ENCODE measurements around the gene ZNF594.

ZNF594 gene

GRCh38 chr17:5182597-5183409 is 8.9 kb downstream of the ZNF594 start:
- ATAC-seq = no peak
- no peak for TF ChIP-seq ARNTL (CRISPR knock-in tag; IDR thresholded peaks at IDR 0.05; ENCODE audit: borderline replicate concordance, low read depth)
- TF ChIP-seq GLIS3 (CRISPR knock-in tag; IDR thresholded peaks at IDR 0.05) = no peak
- no peak for TF ChIP-seq CSRNP3 (CRISPR knock-in tag; IDR thresholded peaks at IDR 0.05)
- TF ChIP-seq OSR1 (CRISPR knock-in tag; IDR thresholded peaks at IDR 0.05) = no peak
- no peak for TF ChIP-seq TOX (CRISPR knock-in tag; IDR thresholded peaks at IDR 0.05; ENCODE audit: borderline replicate concordance)
- TF ChIP-seq SNAI2 (CRISPR knock-in tag; IDR thresholded peaks at IDR 0.05) = no peak
- TF ChIP-seq PATZ1 (CRISPR knock-in tag; IDR thresholded peaks at IDR 0.05; ENCODE audit: borderline replicate concordance) = no peak
- no peak for TF ChIP-seq ZFP30 (CRISPR knock-in tag; IDR thresholded peaks at IDR 0.05)
- TF ChIP-seq POU6F1 (CRISPR knock-in tag; IDR thresholded peaks at IDR 0.05; ENCODE audit: borderline replicate concordance, low read depth) = no peak
- no peak for TF ChIP-seq CREB5 (CRISPR knock-in tag; IDR thresholded peaks at IDR 0.05; ENCODE audit: low read depth)
- TF ChIP-seq TCF4 (CRISPR knock-in tag; IDR thresholded peaks at IDR 0.05; ENCODE audit: borderline replicate concordance) = no peak
- no peak for TF ChIP-seq PPARA (CRISPR knock-in tag; IDR thresholded peaks at IDR 0.05; ENCODE audit: borderline replicate concordance)
- TF ChIP-seq ZNF565 (CRISPR knock-in tag; conservative IDR thresholded peaks at IDR 0.05; ENCODE audit: low read depth) = no peak
- no peak for TF ChIP-seq ZC3H10 (CRISPR knock-in tag; IDR thresholded peaks at IDR 0.05)
- no peak for TF ChIP-seq ISL1 (CRISPR knock-in tag; IDR thresholded peaks at IDR 0.05)

GRCh38 chr17:5181509-5182305 is 10.0 kb downstream of the ZNF594 start:
- TF ChIP-seq ZNF70 (CRISPR knock-in tag; IDR thresholded peaks at IDR 0.05) (no peak), TCF4 (CRISPR knock-in tag; IDR thresholded peaks at IDR 0.05; ENCODE audit: borderline replicate concordance) (no peak), BACH2 (CRISPR knock-in tag; IDR thresholded peaks at IDR 0.05; ENCODE audit: borderline replicate concordance) (no peak), ZNF8 (CRISPR knock-in tag; IDR thresholded peaks at IDR 0.05) (no peak), ESRRG (CRISPR knock-in tag; IDR thresholded peaks at IDR 0.05) (no peak), GLIS3 (CRISPR knock-in tag; IDR thresholded peaks at IDR 0.05) (no peak), TSHZ2 (CRISPR knock-in tag; IDR thresholded peaks at IDR 0.05) (no peak), ZFP3 (CRISPR knock-in tag; IDR thresholded peaks at IDR 0.05) (no peak)
- ATAC-seq = no peak
